Neuron (in vitro differentiated cells): ENCODE data around the gene SLC17A9.

Source experiments
- H2AFZ ChIP-seq: one replicate; pipeline ENCODE4 v1.6.1; 2013; ENCODE audit warnings: low read depth, mild to moderate bottlenecking, inconsistent platforms, low read length, moderate library complexity
- H3K27me3 ChIP-seq: one replicate; pipeline ENCODE4 v1.6.1; 2013; ENCODE audit warnings: low read length; ENCODE audit not compliant: insufficient read depth
- H3K36me3 ChIP-seq: one replicate; pipeline ENCODE4 v1.6.1; 2013; ENCODE audit warnings: low read length; ENCODE audit not compliant: insufficient read depth
- H3K4me1 ChIP-seq: one replicate; pipeline ENCODE4 v1.6.1; 2013; ENCODE audit warnings: low read length; ENCODE audit not compliant: insufficient read depth
- H3K4me3 ChIP-seq: 2 replicates; pipeline ENCODE4 v1.5.1; 2013; ENCODE audit warnings: mild to moderate bottlenecking, low read length, moderate library complexity
- H3K9me3 ChIP-seq: one replicate; pipeline ENCODE4 v1.6.1; 2013; ENCODE audit warnings: low read length

SLC17A9 gene, protein sequence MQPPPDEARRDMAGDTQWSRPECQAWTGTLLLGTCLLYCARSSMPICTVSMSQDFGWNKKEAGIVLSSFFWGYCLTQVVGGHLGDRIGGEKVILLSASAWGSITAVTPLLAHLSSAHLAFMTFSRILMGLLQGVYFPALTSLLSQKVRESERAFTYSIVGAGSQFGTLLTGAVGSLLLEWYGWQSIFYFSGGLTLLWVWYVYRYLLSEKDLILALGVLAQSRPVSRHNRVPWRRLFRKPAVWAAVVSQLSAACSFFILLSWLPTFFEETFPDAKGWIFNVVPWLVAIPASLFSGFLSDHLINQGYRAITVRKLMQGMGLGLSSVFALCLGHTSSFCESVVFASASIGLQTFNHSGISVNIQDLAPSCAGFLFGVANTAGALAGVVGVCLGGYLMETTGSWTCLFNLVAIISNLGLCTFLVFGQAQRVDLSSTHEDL

DNA sequence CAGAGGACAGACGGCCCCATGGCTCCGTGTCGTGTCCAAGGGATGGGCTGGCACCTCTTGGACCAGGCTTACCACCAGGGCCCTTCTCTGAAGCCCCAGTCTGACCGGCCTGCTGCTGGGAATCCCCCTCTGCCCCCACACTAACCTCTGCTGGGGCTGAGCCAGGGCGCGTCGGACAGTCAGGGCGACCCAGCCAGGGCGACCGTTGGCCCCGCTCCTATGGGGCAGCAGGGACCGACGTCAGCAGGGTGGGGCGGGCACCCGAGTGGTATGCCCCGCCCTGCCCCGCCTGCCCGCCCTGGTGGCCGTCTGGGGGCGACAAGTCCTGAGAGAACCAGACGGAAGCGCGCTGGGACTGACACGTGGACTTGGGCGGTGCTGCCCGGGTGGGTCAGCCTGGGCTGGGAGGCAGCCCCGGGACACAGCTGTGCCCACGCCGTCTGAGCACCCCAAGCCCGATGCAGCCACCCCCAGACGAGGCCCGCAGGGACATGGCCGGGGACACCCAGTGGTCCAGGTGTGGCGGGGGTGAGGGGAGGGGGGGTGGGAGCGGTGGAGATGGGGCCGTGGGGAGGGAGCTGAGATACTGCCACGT is at the start of gene SLC17A9:
Gene SLC17A9 (plus strand): TSS at position 337 of the 595 bp plus-strand sequence. CDS start 122 bp downstream, at position 459.
- Histone ChIP-seq H3K36me3 (peaks cover 24% of the 10 kb centered on the region), H3K4me3 (peak within 1 kb of the TSS; percentile 25), H3K27me3 (no peaks in the 10 kb centered on the region), H3K9me3 (peaks cover 11% of the 10 kb centered on the region), H2AFZ (no peak within 1 kb of the TSS), H3K4me1 (peaks cover 15% of the 10 kb centered on the region)

DNA sequence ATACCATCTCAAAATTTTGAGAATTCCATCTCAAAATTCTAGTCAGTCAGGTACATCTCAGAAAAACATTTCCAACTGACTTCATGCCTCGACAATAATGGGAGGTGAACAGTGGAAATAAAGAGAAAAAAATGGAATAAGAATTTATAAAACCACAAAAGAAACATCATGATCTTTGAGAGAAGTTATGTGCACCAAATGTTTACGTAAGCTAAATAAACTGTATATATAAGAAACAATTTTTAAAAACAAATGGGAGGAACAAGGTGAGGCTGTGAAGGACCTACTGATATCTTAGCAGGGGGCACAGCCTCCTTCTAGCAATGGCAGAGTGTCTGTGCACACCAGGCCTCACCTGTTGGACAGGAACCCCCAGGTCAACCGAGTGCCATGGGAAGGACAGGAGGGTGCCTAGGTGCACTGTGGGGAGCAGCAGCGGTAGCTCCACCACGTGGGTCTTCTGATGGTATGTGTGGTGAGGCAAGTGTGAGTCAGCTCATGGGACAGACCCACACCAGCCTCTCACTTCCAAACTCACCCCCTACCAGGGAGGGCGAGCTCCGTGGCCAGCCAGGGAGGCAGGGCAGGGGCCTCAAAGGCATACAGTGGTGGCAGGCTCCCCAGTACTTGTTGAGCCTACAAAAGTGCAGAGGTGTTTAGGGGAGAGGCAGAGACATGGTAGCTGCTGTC is 49.4 kb upstream of the SLC17A9 start:
- Histone ChIP-seq H2AFZ (no peak overlapping the region), H3K4me1 (peaks cover 13% of the 10 kb centered on the region), H3K27me3 (no peaks in the 10 kb centered on the region), H3K4me3 (no peak overlapping the region), H3K36me3 (peaks cover 70% of the 10 kb centered on the region), H3K9me3 (no peaks in the 10 kb centered on the region)

DNA sequence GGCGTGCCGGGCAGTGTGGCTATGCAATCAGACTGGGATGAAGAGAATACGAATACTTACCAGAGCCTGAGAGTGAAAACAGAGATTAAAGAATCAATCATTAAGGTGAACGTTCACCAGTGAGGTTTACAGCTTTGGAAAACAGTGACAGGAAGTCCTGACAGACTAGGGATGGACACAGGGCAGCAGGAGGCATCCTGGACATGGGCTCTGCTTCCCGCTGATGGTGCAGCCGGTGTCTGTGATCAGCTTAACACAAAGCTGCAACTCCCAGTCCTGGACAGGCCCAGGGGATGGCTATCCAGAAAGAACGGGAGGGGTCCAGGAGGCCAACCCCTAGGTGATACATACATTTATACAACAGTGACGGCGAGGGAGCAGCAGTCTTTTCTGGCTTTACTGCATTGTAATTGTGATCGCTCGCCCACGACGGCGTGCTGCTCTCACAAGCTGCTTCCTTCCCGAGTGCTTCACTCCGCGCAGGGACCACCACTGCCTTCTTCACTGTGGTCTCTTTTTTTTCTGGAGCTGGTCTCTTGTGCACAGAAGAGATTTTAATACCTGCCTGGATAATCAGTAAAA is 46.9 kb upstream of the SLC17A9 start:
- H3K4me3 ChIP-seq, result no peak overlapping the region
- H3K9me3 ChIP-seq, result no peaks in the 10 kb centered on the region
- no peaks in the 10 kb centered on the region for H3K27me3 ChIP-seq
- H2AFZ ChIP-seq, result no peak overlapping the region
- peaks cover 4% of the 10 kb centered on the region for H3K4me1 ChIP-seq
- H3K36me3 ChIP-seq, result peaks cover 95% of the 10 kb centered on the region

DNA sequence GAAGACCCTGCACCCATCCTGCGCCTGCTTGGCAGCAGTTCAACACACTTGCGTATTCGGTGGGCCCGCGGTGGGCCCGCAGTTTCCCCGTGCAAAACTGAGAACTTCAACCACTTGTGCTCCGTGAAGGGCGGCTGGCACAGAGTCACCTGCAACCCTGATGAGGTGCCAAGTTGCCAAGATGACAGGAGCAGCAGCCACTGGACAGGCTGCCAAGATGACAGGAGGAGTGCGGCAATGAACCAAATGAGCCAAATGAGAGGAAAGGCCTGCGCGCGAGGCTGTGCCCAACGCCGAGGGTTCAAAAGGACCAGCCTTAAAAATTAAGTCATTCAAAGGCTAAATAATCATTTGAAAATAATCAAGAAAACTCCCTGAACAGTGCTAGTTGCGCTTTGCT is 46.3 kb upstream of the SLC17A9 start:
- no peaks in the 10 kb centered on the region for H3K27me3 ChIP-seq
- peaks cover 96% of the 10 kb centered on the region for H3K36me3 ChIP-seq
- no peaks in the 10 kb centered on the region for H3K9me3 ChIP-seq
- H3K4me1 ChIP-seq, result no peaks in the 10 kb centered on the region
- no peak overlapping the region for H3K4me3 ChIP-seq
- no peak overlapping the region for H2AFZ ChIP-seq

DNA sequence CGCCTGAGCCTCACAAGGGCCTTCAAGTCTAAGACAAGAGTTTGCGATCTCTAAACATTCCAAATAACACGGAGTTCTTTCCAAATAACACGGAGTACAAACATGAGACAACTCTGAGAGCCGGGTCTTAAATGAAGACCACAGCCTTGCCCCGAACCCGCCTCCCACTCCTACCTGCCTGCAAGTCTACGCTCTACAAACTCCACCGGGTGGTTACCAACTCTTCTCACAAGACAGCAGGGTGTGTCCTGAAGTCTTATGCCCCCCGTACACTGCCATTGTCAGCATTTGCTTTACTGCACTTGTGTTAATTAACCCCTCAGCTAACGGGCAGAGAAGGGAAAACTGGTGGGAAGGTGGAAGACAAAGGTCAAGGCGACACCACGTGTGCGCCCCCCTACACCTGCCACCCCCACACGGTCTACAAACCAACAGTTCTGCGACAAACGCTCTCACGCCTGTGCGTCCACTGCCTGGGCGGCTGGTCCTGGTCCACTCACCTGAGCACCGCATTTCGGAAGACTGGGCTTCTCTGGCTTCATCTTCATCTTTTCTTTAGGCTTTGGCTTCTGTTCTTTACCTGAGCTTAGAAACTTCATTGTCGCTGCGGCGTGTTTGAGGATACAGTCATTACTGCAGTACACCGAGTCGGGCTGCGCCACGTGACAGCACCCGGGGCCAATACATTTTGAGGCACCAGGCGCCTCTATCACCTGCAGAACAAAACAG is 45.7 kb upstream of the SLC17A9 start:
- H3K4me3 ChIP-seq, result no peak overlapping the region
- peaks cover 99% of the 10 kb centered on the region for H3K36me3 ChIP-seq
- no peaks in the 10 kb centered on the region for H3K9me3 ChIP-seq
- no peaks in the 10 kb centered on the region for H3K4me1 ChIP-seq
- no peaks in the 10 kb centered on the region for H3K27me3 ChIP-seq
- no peak overlapping the region for H2AFZ ChIP-seq

DNA sequence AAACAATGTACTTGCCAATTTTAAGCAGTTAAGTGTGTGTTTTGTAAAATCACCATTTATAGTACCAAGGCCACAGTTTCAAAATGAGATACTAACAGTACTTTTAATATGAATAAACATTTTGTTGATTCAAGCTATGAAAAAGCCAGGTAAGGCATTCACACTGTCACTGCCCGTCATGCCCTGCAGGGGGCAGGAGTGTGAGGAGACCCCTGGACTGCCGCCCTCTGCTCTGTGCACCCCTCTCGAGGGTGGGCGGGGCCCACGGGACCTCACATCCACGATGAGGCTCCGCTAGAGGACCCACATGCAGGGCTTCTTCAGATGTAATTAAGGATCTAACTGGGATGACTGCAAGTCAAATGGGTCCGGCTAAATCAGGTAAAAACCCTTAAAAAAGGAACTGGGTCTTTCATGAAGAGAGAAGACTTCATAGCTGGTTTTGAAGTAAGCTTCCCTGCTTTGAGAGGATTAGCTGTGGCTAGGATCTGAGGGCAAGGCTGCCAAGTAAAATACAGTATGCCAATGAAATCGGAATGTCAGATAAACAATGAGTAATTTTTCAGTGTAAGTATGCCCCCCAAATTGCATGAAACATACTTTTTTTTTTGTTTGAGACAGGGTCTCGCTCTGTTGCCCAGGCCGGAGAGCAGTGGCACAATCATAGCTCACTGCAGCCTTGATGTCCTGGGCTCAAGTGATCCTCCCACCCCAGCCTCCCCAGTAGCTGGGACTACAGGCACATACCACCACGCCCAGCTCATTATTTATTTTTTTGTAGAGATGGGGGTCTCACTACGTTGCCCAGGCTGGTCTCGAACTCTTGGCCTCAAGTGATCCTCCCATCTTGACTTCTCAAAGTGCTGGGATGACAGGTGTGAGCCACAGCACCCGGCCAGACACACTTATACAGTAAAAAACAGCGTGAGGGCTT is 44.9 kb upstream of the SLC17A9 start:
- no peaks in the 10 kb centered on the region for H3K9me3 ChIP-seq
- H2AFZ ChIP-seq, result no peak overlapping the region
- peaks cover 96% of the 10 kb centered on the region for H3K36me3 ChIP-seq
- H3K4me3 ChIP-seq, result no peak overlapping the region
- H3K27me3 ChIP-seq, result no peaks in the 10 kb centered on the region
- no peaks in the 10 kb centered on the region for H3K4me1 ChIP-seq

DNA sequence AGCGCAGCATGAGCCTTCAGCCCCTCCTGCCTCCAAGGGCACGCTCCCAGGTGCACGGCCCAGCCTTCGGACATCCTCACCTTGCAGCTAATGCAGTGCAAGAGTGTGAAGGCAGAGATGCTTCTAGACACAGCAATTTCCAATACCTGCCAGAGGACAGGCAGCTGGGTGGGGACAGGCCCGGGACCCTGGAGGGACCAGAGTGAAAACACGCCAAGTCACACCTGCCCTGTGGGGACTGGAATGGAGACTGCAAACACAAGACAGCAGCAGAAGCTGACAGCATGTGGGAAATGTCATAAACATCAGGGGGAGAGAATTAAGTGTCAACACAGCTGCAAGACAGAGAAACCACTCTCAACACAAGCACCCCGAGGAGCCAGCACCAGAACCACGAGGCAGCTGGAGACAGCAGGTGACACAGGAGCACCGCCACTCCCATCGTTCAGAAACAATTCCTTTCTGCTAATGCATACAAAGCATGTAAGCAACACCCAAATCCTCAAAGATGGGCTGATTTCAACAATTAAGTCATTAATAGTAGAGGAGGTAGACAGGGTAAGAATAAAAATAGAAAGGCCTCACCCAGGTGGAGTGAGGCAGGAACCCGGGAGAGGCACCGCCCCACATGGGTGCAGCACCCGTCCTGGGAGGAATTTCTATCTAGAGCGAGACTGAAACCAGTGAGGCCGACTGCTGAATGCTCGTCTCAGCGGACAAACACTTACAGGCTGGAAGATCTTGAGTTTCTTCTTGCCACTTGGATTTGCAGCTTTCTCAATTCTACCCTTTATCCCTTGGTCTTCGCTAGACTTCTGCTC is 43.3 kb upstream of the SLC17A9 start:
- Histone ChIP-seq H3K36me3 (peaks cover 90% of the 10 kb centered on the region), H2AFZ (no peak overlapping the region), H3K4me1 (peaks cover 8% of the 10 kb centered on the region), H3K9me3 (no peaks in the 10 kb centered on the region), H3K4me3 (no peak overlapping the region), H3K27me3 (no peaks in the 10 kb centered on the region)

DNA sequence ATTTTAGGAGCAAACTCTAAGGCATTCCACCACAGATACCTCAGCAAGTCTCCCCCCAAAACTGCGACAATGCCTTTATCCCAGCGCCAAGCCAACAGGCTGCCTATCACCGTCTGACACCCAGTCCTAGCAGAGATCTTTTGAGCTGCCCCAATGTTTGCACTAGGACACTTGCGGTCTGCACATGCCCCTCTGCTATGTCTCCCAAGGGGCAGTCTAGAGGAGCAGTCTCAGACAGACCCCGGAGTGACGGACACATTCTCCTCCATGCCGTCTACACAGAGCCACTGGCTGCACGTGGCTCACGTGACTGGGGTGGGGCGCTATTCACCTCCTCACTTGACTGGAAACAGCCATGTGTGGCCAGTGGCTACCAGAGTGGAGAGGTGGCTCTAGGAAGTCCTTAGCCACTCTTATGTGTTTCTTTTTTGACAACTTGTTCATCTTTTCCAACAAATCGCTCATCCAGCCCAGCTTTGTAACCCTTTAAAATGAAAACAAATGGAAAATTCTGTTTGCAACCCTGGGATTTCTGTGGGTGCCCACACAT is 42.2 kb upstream of the SLC17A9 start:
- H3K4me3 ChIP-seq, result no peak overlapping the region
- no peak overlapping the region for H2AFZ ChIP-seq
- H3K4me1 ChIP-seq, result peaks cover 19% of the 10 kb centered on the region
- H3K9me3 ChIP-seq, result no peaks in the 10 kb centered on the region
- H3K27me3 ChIP-seq, result no peaks in the 10 kb centered on the region
- H3K36me3 ChIP-seq, result peaks cover 79% of the 10 kb centered on the region

DNA sequence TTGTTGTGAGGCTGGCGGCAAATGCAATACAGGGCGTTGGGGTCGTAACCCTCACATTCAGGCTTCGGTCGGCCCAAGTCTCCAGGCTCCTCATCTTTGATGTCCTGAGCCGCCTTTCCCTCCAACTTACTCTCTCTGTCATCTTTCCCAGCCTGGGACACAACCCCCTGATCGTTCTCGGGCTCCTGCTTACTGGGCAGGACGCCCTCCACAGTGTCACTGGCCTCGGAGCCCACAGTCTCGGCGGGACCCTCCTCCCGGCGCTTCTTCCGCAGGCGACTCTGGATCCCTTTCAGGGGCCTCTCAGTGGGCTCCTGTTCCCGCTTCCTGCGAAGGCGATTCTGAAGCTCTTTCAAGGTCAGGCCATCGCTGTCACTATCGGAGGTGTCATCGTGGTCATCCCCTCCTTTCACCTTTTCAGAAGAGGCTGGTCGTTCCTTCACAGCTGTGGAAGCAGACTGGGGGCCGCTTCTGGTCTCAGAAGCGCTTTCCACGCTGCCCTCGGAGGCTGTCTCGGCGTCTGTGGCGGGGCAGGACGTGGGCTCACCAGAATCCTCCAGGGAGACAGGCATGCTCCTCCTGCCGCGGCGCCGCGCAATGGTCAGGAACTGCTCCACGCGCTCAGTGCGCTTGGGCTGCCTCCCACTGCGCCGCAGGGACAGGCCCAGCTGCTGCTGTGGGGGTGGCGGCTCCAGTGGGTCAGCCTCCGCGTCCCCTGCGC is 41.6 kb upstream of the SLC17A9 start:
- no peaks in the 10 kb centered on the region for H3K9me3 ChIP-seq
- H3K4me3 ChIP-seq, result no peak overlapping the region
- peaks cover 72% of the 10 kb centered on the region for H3K36me3 ChIP-seq
- no peaks in the 10 kb centered on the region for H3K27me3 ChIP-seq
- no peak overlapping the region for H2AFZ ChIP-seq
- peaks cover 26% of the 10 kb centered on the region for H3K4me1 ChIP-seq

DNA sequence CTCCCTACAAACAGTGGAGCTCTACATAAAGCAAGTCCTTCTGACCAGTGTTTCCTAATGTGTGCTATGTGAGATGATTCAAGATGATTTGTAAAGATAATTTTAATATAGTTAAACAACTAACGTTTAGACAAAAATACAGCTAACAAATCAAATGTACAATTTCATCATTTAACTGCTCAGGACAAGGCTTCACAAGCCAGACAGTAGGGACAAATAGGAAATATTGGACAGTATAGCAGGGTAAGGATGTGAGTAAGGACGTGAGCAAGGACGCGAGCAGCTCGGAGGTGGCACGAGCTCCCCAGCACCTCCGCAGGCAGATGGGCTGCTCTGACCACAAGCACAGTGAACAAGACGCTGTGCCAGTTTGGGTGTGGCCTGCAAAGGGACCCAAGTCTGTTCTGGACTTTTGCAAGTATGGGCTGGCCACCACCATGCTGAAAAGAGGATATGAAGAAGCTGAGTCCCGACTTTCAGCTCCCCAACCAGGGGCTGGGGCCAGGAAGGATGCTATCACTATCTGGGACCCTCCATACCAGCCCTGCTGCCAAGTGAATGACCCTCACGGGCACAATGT is 40.7 kb upstream of the SLC17A9 start:
- Histone ChIP-seq H2AFZ (no peak overlapping the region), H3K4me1 (peaks cover 34% of the 10 kb centered on the region), H3K27me3 (no peaks in the 10 kb centered on the region), H3K36me3 (peaks cover 64% of the 10 kb centered on the region), H3K4me3 (no peak overlapping the region), H3K9me3 (no peaks in the 10 kb centered on the region)
